Measurements from ENCODE around the gene FMC1. TPM values are rescaled to one million over a fixed set of nuclear protein-coding genes. Genes with fewer than 3 reads are reported as not detected.

The FMC1 gene
- total RNA-seq (2022; extraction: Qiagen RNA extraction) = 14.3 to 40.4 TPM (median 35.0 TPM) in 5 replicates

GRCh38 chr7:139341058-139341775 is at the start of gene FMC1:
TSS of gene FMC1 (plus strand) at chr7:139341337. CDS start at chr7:139341385, 48 bp downstream.

GRCh38 chr7:139359366-139360209 is 18.5 kb downstream of the FMC1 start, which contains the start of gene LUC7L2:
TSS of gene LUC7L2 (plus strand) at chr7:139359894. CDS start at chr7:139360262, 368 bp downstream.

Other genes with a start within 250 kb of the FMC1 start
- gene ZC3HAV1, start 231.6 kb upstream of the FMC1 start, total RNA-seq (2022; extraction: Qiagen RNA extraction) = 27.7 to 33.5 TPM (median 30.7 TPM) in 5 replicates
- 2.1 to 3.0 TPM (median 2.7 TPM) in 5 replicates for gene UBN2, start 110.1 kb upstream of the FMC1 start, total RNA-seq (2022; extraction: Qiagen RNA extraction)
- 38.2 to 40.9 TPM (median 38.6 TPM) in 5 replicates for gene LUC7L2, start 18.6 kb downstream of the FMC1 start, total RNA-seq (2022; extraction: Qiagen RNA extraction)
- gene KLRG2, start 142.3 kb downstream of the FMC1 start, total RNA-seq (2022; extraction: Qiagen RNA extraction) = 0.81 to 1.2 TPM (median 0.99 TPM) in 5 replicates
- 0.08 to 0.13 TPM (median 0.11 TPM) in 5 replicates for gene CLEC2L, start 182.3 kb downstream of the FMC1 start, total RNA-seq (2022; extraction: Qiagen RNA extraction)

All from A549 treated with CORT108297 at 1 μM for 4 hours (cell line).